Stromal cell of bone marrow (primary cell): ENCODE results near the gene TCHH.
"Not testable (repeated sequence)": the region's sequence is repeated elsewhere in the genome, so short reads cannot be mapped to it uniquely, and the experiment has no call there.

Experiments
- DNase-seq: peaks from one replicate; pipeline ENCODE4 v3.0.0-alpha.2; 2012; ENCODE audit warnings: low read depth

Gene TCHH

GRCh38 chr1:152112101-152112884 is 3.0 kb downstream of the TCHH start:
- DNase-seq: no peak

GRCh38 chr1:152111515-152111968 is 3.7 kb downstream of the TCHH start:
- peak; percentile 16 for DNase-seq

GRCh38 chr1:152110860-152111514 is 4.3 kb downstream of the TCHH start:
- DNase-seq: peak; percentile 10

- DNase-seq: peak; percentile 10
Observed at GRCh38 chr1:152110365-152110859, 4.8 kb downstream of the TCHH start.

GRCh38 chr1:152109998-152110294 is 5.3 kb downstream of the TCHH start:
- DNase-seq: no peak

- no peak for DNase-seq
Observed at GRCh38 chr1:152109231-152109997, 5.8 kb downstream of the TCHH start.

- DNase-seq: no peak
Observed at GRCh38 chr1:152108882-152109222, 6.4 kb downstream of the TCHH start.

GRCh38 chr1:152107984-152108881 is 7.0 kb downstream of the TCHH start:
- peak; percentile 13 for DNase-seq

- no peak for DNase-seq
Observed at GRCh38 chr1:152107031-152107983, 7.9 kb downstream of the TCHH start.

- no peak for DNase-seq
Observed at GRCh38 chr1:152104854-152105253, 10.4 kb downstream of the TCHH start.

- DNase-seq: no peak
Observed at GRCh38 chr1:152096931-152097330, 18.3 kb downstream of the TCHH start.

GRCh38 chr1:152089014-152089674 is 26.1 kb downstream of the TCHH start, which contains the start of gene TCHHL1:
TSS of gene TCHHL1 (minus strand) at chr1:152089064. CDS start at chr1:152088143, 921 bp downstream.
- DNase-seq: no peak

- DNase-seq: no peak
Observed at GRCh38 chr1:152086760-152087159, 28.5 kb downstream of the TCHH start.

GRCh38 chr1:152084853-152085252 is 30.4 kb downstream of the TCHH start:
- DNase-seq: no peak

GRCh38 chr1:152081026-152081425 is 34.2 kb downstream of the TCHH start:
- DNase-seq: not testable (repeated sequence)

- DNase-seq: not testable (repeated sequence)
Observed at GRCh38 chr1:152080494-152080893, 34.8 kb downstream of the TCHH start.

- DNase-seq: no peak
Observed at GRCh38 chr1:152078831-152079441, 36.3 kb downstream of the TCHH start.

GRCh38 chr1:152072311-152072710 is 42.9 kb downstream of the TCHH start:
- DNase-seq: no peak

- no peak for DNase-seq
Observed at GRCh38 chr1:152071123-152071522, 44.1 kb downstream of the TCHH start.
